NCI-H774 (cell line): ENCODE measurements around the gene TK1.
A peak's percentile ranks its signal among the peaks of the same experiment; 100 is the strongest.
"Not testable (repeated sequence)": the region's sequence is repeated elsewhere in the genome, so short reads cannot be mapped to it uniquely, and the experiment has no call there.

Experiments
- DNase-seq: peaks from one replicate; lab custom pipeline; 2025; lab: John Stamatoyannopoulos, UW

The TK1 gene

DNA sequence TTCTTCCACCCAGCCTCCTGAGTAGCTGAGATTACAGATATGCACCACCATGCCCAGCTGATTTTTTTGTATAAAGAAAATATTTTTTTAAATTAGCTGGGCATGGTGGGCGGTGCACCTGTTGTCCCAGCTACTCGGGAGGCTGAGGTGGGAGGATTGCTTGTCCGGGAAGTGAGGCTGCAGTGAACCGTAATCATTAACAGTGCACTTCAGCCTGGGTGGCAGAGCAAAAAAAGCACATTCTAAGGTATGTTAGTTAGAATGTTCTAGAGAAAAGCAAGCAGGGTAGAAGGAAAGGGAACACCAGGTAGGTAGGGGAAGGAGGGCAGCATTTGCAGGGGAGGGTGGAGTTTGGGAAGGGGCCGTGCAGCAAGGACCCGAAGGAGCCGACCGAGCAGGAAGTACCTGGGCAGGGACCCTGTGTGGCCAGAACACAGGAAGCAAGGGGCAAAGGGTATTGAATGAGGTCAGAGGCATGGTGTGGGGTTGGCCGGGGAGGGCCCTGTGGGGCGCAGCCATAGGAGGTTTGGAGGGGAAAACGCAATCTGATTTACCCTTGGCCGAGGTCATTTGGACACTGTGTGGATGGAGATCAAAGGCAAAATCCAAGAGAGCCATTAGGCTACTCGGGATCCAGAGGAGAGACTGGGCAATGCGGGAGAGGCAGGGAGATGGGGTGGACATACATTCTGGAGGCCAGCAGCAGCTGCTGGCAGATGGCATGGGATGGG lies 38.4 kb downstream of the TK1 start:
- DNase-seq, result no peak

DNA sequence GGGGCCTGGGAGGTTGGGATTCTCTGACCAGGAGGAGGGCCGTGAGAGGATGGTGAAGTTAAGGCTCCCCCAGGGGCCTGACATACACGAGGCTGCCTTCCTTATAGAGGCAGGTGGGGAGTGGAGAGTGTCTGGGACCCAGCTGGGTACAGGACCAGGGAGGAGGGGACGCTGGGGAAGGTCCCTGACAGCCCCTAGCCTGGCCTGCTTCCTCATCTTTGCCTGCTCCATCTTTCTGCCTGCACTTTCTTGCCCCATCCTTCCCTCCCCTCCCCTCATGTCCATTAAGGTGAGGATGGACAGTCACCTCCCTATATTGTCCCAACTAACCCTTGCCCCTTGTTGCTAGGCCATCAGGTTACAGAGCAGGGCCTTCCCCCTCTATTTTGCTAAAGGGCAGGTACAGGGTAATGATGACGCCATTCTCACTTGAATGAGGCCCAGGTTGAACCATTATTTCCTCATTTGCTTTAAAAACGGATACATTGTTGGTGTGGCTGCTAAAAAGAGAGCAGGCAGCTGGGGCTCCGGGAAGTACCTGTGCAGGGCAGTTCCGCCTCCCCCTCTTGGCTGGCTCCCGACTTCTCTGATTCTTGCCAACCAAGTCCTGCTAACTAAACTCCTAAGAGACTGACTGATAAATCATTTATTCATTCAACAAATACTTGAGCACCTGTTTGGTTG lies 39.4 kb downstream of the TK1 start:
- no peak for DNase-seq

DNA sequence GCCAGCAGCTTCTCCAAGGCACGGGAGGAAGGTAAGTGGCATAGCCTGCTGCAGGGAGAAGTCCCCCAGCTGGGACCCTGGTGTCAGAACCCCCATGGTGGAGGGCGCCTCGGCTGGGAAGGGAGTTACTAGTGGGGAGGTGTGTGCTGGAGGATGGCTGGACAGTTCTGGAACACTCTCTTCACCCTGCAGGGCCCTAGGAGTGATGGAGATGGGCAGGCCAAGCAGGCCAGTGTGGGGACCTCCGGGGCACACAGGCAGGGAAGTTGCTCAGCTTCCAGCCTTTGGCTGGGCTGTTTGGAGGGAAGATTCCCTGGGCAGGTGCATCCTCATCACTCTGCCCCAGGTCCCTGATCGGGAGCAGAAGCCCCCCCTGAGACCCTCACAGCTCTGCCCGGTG lies 40.0 kb downstream of the TK1 start:
- no peak for DNase-seq

DNA sequence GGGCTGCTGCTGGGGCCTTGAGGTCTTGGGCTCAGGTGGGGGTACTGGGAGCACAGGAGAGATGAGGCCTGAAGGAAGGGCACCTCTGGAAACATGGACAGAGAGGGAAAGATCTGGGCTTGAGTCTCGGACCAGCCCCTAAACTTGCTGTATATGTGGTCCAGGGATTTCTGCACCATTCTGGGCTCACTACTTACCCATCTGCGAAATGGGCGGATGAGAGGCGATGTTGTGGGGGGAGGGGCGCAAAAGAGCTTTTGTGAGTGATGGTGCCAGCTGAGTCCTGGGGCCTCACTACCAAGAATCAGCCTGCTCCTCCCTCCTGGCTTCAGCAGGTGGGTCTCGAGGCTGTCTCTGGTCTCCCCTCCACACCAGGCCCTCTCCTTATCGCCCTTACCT lies 40.4 kb downstream of the TK1 start:
- no peak for DNase-seq

DNA sequence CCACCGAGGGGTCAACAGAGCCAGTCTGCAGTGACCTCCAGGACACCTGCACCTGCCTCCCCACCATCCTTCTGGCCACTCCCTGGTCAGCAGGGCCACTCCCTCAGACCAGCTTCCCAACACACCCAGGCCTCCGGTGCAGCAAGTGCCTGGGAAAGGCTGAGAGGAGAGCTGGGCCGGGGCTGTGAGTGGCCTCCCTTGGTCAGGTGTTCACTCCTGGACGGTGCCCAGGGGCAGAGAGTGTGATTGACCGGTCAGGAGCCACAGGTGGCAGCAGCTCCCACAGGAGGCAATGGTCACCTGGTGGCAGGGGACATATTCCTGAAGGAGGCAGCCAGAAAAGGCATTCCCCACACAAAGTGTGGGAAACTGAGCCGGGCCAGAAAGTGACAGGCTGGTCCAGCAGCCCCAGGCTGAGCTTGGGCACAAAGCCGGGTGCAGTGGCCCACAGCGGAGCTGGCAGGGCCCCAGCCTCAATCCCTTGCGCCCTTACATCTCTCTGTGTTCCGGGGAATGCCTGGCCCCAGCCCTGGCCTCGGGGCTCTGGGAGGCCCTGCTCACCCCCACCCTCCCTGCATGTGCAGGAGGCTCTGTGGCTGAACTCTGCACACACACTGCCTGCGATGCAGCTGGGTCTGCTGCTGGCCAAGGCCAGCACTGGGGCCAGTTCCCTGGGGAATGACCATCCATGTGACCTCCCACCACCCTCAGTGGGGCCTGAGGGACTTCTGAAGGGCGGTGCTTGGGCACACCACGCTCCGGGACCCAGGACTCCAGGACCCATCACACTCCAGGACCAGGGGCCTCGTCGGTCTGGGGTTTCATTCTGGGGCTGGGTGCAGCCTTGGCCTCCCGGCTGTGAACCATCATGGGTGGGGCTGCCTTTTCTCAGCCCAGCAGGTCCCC lies 41.9 kb downstream of the TK1 start:
- no peak for DNase-seq

DNA sequence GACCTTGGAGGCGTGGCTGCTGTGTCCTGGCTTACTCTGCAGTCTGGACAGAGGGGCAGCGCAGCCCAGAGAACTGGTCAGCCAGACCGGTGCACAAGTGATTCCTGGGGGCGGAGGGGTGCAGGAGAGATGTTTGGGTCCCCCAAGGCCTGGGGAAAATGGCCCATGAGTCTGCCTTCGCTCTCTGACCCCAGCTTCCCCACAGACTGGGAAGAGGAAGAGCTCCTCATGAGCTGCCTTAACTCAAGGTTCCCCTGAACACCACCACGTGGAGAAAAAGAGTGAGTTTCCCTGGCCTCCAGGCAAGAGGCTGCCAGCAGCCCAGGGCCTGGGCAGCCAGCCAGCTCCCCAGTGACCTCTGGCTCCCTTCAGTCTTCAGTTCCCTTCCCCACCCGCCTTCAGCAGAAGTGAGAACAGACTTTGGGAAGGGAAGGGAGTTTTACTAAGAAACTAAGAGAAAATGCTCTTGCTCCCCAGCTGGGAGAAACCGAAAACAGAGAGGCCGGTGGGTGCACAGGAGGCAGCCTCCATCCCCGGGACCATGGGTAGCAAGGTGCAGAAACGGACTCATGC lies 42.6 kb downstream of the TK1 start:
- DNase-seq, result no peak

DNA sequence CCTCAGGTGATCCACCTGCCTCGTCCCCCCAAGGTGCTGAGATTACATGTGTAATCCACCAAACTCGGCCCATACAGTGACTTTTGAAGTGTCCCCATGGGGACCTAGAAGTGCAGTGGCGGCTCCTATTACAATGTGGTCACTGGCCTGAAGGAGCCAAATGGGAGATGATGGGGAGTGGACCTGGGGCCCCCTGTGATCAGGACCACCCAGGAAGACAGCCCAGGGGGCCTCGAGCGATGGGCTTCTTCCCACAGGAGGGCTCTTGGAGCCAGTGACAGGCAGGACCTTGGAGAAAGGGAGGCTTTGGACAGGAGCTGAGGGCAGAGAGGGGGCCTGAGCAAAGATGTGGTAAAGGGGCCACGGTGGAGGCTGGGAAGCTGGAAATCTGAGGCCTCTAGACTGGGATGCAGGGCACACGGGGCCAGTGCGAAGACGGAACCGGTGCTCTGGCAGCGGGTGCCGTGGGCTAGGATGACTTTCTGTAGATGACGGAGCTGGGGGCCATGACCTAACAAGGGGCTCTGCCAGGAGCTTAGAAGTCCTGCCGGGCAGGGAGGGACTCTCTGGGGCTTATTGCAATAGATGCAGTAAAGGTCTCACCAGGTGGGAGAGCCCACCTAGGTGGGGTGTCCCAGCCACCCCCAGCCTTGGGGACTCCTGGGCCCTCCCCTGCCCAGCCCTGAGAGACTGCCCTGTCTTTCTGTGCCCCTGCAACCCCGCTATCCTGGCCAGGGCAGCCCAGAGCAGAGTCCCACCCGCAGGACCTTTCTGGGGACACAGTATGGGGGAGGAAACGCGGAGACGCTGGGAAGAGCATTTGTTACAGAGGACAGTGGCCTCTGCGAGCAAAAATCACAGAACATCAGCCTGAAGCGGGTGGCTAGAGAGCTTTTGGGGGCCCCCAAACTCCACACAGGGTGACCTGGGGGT lies 43.4 kb downstream of the TK1 start:
- no peak for DNase-seq

DNA sequence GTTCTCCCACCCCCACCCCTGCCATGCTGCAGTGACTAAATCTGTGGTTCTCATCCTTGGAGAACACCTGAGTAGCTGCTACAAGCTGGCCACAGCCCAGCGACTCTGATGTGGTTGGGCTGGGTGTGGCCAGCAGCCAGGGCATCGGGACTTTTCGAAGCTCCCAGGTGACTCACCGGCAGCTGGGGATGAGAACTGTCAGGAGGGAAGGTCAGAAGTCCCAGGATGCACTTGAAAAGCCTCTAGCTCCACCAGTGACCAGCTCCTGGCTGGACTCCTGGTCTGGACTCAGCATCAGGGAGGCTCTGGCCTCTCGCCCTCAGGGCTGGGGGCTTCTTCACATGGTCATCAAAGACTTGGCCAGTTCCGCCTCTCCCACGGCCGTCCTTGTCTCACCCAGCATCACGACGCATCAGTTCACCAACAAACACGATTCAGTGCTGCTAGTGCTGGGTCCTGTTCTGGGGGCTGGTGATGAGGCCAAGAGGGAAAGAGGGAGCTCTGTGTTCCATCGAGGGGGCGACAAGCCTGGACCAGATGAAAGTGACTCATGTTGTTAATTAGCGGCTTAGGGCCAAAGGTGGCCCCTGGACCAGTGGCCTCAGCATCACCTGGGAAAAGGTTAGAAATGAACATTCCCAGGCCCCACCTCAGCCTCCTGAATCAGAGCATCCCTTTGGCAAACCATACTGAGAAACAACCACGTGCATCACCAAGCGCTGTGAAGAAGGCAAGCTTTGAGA lies 44.6 kb downstream of the TK1 start:
- no peak for DNase-seq

DNA sequence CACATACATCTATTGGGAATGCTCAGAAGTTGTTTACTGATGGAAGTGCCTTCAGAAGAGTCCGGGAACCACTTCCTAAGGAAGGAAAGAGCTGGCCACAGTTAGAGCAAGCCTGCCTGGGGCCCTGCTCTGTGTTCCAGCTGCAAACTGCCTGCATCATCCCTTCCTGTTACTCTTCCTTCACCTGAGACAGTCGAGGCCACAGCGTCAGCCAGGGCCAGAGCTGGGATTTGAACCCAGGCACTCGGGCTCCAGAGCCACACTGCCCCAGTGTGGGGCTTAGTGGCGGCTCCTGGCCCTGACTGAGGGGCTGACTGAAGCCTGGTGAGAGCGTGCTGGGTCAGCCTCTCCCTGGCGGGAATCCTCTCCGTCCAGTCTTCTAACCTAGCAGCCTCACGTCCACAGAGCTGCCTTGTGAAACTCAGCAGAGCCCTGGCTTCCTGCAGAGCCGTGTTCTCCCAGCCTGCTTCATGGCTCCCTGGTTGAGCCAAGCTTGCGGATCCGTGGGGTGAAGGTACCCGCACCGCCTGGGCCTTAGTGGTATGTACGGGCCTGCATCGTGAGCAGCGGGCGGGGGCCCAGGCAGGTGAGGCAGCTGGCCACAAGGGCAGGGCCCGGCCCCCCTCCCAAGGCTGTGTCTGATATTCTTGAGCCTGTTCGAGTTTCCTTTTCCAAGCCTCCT lies 45.3 kb downstream of the TK1 start:
- no peak for DNase-seq

DNA sequence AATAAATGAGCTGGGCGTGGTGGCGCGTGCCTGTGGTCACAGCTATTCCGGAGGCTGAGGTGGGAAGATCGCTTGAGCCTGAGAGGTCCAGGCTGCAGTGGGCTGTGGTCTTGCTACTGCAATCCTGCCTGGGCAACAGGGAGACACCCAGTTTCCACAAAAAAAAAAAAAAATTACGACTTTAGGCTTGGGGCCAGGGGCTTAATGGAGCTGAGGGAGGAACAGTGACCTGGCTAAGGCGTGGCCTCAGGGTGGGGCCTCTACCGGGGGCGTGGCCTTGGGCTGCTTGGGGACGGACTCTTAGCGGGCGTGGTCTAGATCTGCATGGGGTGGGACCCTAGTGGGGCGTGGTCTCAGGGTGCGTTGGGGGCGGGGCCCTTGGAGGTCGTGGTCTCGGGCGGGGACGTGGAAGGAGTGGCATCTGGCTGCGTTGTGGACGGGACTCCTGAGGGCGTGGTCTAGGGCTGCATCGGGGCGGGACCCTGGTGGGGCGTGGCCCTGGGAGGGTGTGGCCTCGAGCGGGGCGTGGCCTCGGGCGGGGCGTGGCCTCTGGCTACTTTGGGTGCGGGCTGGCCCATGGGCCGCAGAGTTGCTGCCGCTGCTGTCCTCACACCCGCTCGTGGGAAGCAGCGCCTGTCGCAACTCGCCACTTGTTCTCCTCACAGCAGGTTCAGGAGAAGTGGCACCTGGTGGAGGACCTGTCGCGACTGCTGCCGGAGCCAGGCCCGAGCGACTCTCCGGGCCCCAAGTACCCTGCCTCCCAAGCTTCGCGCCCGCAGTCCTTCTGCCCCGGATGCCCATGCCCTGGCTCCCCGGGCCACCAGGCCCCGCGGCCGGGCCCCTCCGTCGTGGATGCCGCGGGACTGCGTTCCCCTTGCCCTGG lies 46.4 kb downstream of the TK1 start:
- peak; percentile 99 for DNase-seq

DNA sequence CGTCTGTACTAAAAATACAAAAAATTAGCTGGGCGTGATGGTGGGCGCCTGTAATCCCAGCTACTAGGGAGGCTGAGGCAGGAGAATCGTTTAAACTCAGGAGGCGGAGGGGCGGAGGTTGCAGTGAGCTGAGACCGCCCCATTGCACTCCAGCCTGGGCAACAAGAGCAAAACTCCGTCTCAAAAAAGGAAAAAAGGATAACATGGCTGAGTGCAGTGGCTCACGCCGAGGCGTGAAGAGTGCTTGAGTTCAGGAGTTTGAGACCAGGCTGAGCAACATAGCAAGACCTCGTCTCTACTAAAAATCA lies 47.0 kb downstream of the TK1 start:
- not testable (repeated sequence) for DNase-seq

DNA sequence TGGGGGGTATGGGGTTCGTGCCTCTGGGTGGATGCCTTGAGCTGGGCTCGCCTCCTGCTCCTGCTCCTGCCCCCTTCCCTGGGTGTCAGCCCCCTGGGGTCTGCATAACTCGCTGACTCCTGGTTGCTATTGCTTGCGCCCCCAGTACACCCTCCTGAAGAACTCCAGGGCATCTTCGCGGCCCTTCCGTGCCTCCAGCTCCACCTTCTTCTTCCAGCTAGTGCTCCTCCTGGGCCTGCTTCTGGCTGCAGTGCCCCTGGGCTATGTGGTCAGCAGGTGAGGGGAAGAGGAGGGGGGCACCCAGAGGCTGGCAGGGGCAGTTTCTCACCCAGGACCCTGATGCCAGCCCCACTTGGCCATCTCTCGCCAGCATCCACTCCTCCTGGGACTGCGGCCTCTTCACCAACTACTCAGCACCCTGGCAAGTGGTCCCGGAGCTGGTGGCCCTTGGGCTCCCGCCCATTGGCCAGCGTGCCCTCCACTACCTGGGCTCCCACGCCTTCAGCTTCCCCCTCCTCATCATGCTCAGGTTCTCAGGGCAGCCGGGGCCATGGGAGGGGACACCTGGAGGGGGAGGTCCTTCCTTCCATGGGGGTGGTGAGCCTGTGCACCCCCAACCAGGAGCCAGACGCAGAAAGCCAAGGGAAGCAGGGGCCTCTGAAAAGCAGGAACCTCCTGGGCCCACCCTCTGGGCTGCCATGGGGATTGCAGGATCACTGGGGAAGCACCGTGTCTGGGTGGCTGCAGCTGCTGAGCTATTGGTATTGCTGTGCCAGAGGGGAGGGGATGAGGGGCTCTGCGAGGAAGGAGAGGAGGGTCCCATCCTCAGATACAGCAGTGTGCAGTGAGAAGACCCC lies 48.4 kb downstream of the TK1 start:
- DNase-seq, result no peak

DNA sequence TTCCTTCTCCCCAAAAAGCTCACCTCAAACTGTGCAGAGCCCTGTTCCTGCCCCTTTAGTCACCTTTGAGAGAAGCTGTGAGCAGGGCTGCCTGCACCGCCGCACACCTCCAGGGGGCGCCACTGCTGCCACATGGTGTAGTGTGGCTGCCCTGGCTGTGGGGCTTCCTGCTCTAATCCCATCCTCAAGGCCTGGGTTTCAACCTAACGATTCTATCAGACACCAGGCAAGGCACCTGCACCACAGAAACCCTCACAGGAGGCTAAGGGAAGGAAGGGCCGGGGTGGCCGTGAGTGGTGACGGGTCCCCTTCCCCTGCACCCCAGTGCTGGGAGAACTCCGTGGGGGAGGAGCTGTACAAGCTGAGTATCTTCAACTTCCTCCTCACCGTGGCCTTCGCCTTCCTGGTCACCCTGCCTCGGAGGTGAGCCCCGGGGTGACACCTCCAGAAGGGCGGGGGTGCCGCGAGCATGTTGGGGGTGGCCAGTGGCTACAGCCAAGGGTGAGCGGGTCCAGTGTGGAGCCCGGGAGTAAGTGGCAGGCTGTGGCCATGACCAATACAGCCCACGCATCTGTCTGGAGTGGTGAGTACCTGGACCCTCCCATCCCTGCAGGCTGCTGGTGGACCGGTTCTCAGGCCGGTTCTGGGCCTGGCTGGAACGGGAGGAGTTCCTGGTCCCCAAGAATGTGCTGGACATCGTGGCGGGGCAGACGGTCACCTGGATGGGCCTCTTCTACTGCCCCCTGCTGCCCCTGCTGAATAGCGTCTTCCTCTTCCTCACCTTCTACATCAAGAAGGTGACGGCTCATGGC lies 49.3 kb downstream of the TK1 start:
- no peak for DNase-seq

DNA sequence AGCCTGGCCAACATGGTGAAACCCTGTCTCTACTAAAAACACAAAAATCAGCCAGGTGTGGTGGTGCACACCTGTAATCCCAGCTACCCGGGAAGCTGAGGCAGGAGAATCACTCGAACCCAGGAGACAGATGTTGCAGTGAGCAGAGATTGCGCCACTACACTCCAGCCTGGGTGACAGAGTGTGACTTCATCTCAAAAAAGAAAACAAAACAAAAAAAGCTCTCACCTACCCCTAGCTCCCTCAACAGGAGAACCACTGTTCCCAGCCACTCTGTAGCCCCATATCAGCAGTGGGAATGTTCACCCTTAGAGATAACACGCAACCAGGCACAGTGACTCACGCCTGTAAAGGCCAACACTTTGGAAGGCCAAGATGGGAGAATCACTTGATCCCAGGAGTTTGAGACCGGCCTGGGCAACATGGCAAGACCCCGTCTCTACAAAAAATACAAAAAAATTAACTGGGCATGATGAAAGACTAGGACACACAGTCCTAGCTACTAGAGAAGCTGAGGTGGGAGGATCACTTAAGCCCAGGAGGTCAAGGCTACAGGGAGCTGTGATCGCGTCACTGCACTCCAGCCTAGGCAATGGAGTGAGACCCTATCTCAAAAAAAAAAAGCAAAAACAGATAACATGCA lies 50.9 kb downstream of the TK1 start:
- no peak for DNase-seq

DNA sequence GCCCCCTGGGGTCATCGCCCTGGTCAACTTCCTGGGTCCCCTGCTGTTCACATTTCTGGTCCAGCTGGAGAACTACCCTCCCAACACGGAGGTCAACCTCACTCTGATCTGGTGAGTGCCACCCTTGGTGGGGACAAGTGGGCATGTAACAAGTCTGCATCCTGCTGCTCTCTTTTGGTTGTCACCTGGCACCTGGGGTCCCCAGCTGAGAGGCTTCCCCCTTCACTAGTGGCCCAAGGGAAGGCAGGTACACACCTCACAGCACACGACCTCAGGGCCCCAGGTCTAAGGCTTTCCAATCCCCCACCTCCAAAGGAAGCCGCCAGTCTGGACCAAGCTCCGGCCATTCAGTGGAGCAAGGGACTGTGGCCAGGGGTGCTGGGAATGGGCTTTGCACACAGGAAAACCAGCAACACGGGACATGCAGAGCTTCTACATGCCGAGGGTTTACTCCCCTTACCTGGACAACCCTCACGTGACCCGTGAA lies 51.9 kb downstream of the TK1 start:
- no peak for DNase-seq
